H1 (cell line): Measurements from ENCODE around the gene PXDC1. TPM values are rescaled to one million over a fixed set of nuclear protein-coding genes. Genes with fewer than 3 reads are reported as not detected.
"Not testable (repeated sequence)": the region's sequence is repeated elsewhere in the genome, so short reads cannot be mapped to it uniquely, and the experiment has no call there.

Experiments used
- CTCF ChIA-PET: fragments of 300-600 bp; sonication (Branson Sonifier 250); formaldehyde crosslinking; loops from one replicate; lab custom pipeline; 2021; ENCODE audit not compliant: partially characterized antibody; lab: Charles Lee
- POLR2A ChIA-PET: fragments of 300-600 bp; sonication (Branson Sonifier 250); formaldehyde crosslinking; loops from one replicate; lab custom pipeline; 2021; ENCODE audit warnings: inconsistent platforms; ENCODE audit not compliant: partially characterized antibody; lab: Charles Lee
- DNase-seq, 2 experiments: peaks; one replicate each; pipeline versions ENCODE4 v3.0.0 to v3.0.0-alpha.2; 2010 to 2022; ENCODE audit warnings: low spot score in 2 of 2, low read depth in 1 of 2, mixed read lengths in 1 of 2
- FAIRE-seq: peaks from 2 replicates; lab custom pipeline; 2011; peaks lifted over from hg19 to GRCh38; lab: Jason Lieb, UNC
- H2AFZ ChIP-seq: 2 replicates; pipeline ENCODE4 v1.8.1; 2012; ENCODE audit warnings: low read length, inconsistent platforms
- H2AK5ac ChIP-seq: 2 replicates; pipeline ENCODE4 v1.6.1; 2013; ENCODE audit warnings: low read depth, low read length
- H2BK120ac ChIP-seq: replicated peaks from 2 replicates; pipeline ENCODE3; 2013; ENCODE audit warnings: low read depth, low read length, inconsistent platforms
- H2BK12ac ChIP-seq: 2 replicates; pipeline ENCODE4 v1.6.1; 2013; ENCODE audit warnings: low read depth, low read length
- H2BK15ac ChIP-seq: 2 replicates; pipeline ENCODE4 v1.6.1; 2013; ENCODE audit warnings: low read length
- H2BK20ac ChIP-seq: 2 replicates; pipeline ENCODE4 v1.6.1; 2013; ENCODE audit warnings: low read length
- H2BK5ac ChIP-seq: 2 replicates; pipeline ENCODE4 v1.6.1; 2013; ENCODE audit warnings: low read depth, low read length
- H3K14ac ChIP-seq: 2 replicates; pipeline ENCODE4 v1.6.1; 2013; ENCODE audit warnings: inconsistent platforms; ENCODE audit not compliant: insufficient read length
- H3K18ac ChIP-seq: 2 replicates; pipeline ENCODE4 v1.6.1; 2013; ENCODE audit warnings: low read length; ENCODE audit errors: extremely low read depth
- H3K23ac ChIP-seq: 2 replicates; pipeline ENCODE4 v1.6.1; 2013; ENCODE audit warnings: inconsistent platforms; ENCODE audit not compliant: insufficient read length
- H3K23me2 ChIP-seq: 2 replicates; pipeline ENCODE4 v1.6.1; 2013; ENCODE audit warnings: low read depth, low read length
- H3K27ac ChIP-seq: 2 replicates; pipeline ENCODE4 v1.6.1; 2011; ENCODE audit warnings: low read depth, low read length, inconsistent platforms
- H3K27me3 ChIP-seq, 4 experiments: replicated peaks in 1 of 4; 1 replicate in 1 of 4; 2 replicates in 3 of 4; pipeline versions ENCODE4 v1.6.1 to v1.8.1; 2011 to 2013; ENCODE audit warnings: low read length in 3 of 4, mild to moderate bottlenecking in 3 of 4, inconsistent platforms in 2 of 4, mixed read lengths in 2 of 4, moderate library complexity in 1 of 4; ENCODE audit not compliant: control insufficient read depth in 3 of 4, insufficient read depth in 3 of 4; ENCODE audit errors: extremely low read depth in 1 of 4
- H3K36me3 ChIP-seq, 4 experiments: 2 replicates each; pipeline versions ENCODE4 v1.6.1 to v1.8.1; 2011 to 2013; ENCODE audit warnings: mild to moderate bottlenecking in 4 of 4, low read length in 3 of 4, moderate library complexity in 2 of 4, control low read depth in 1 of 4, inconsistent platforms in 1 of 4; ENCODE audit not compliant: insufficient read depth in 4 of 4, control insufficient read depth in 2 of 4
- H3K4ac ChIP-seq: replicated peaks from 2 replicates; pipeline ENCODE3; 2013; ENCODE audit warnings: low read length, low read depth, mixed read lengths, inconsistent platforms; ENCODE audit not compliant: insufficient read length
- H3K4me1 ChIP-seq, 4 experiments: replicated peaks in 1 of 4; 1 replicate in 1 of 4; 2 replicates in 3 of 4; pipeline versions ENCODE4 v1.6.1 to v1.8.1; 2011 to 2013; ENCODE audit warnings: low read length in 3 of 4, inconsistent platforms in 2 of 4, mixed read lengths in 1 of 4; ENCODE audit not compliant: insufficient read depth in 4 of 4, control insufficient read depth in 3 of 4
- H3K4me2 ChIP-seq, 2 experiments: 2 replicates each; pipeline versions ENCODE4 v1.6.1 to v1.8.1; 2011 to 2013; ENCODE audit warnings: low read depth in 2 of 2, low read length in 2 of 2, control low read depth in 1 of 2, inconsistent platforms in 1 of 2, mild to moderate bottlenecking in 1 of 2; ENCODE audit not compliant: insufficient read depth in 1 of 2
- H3K4me3 ChIP-seq, 4 experiments: fragments of 200-600, 300-600 bp in 1 of 4; sonication (generic), shearing (Covaris generic), sonication (Bioruptor Twin) in 1 of 4; 2 replicates each; pipeline versions ENCODE4 v1.5.1 to v1.8.1; 2011 to 2016; ENCODE audit warnings: low read length in 4 of 4, low read depth in 3 of 4, control low read depth in 2 of 4, inconsistent platforms in 2 of 4, mild to moderate bottlenecking in 2 of 4, mixed read lengths in 1 of 4, moderate library complexity in 1 of 4; ENCODE audit not compliant: insufficient read depth in 2 of 4; ENCODE audit errors: extremely low read depth in 1 of 4
- H3K56ac ChIP-seq: replicated peaks from 2 replicates; pipeline ENCODE3; 2013; ENCODE audit warnings: low read depth, mild to moderate bottlenecking, mixed read lengths, low read length, inconsistent platforms; ENCODE audit not compliant: insufficient read length
- H3K79me1 ChIP-seq: 2 replicates; pipeline ENCODE4 v1.6.1; 2013; ENCODE audit warnings: low read depth, low read length, control low read depth
- H3K79me2 ChIP-seq, 2 experiments: 2 replicates each; pipeline versions ENCODE4 v1.6.1 to v1.8.1; 2012 to 2013; ENCODE audit warnings: low read length in 2 of 2, mild to moderate bottlenecking in 2 of 2, inconsistent platforms in 1 of 2; ENCODE audit not compliant: insufficient read depth in 2 of 2, control insufficient read depth in 1 of 2
- H3K9ac ChIP-seq, 4 experiments: replicated peaks in 1 of 4; 1 replicate in 1 of 4; 2 replicates in 3 of 4; pipeline versions ENCODE4 v1.6.1 to v1.8.1; 2011 to 2013; ENCODE audit warnings: low read depth in 3 of 4, low read length in 3 of 4, control low read depth in 2 of 4, mild to moderate bottlenecking in 2 of 4, moderate library complexity in 2 of 4, inconsistent platforms in 1 of 4; ENCODE audit errors: extremely low read depth in 1 of 4
- H3K9me3 ChIP-seq, 2 experiments: 2 replicates each; pipeline versions ENCODE4 v1.6.1 to v1.8.1; 2012 to 2013; ENCODE audit warnings: mild to moderate bottlenecking in 2 of 2, moderate library complexity in 2 of 2, control low read depth in 1 of 2, inconsistent platforms in 1 of 2, low read depth in 1 of 2, low read length in 1 of 2, mixed read lengths in 1 of 2; ENCODE audit not compliant: insufficient read depth in 2 of 2
- H4K20me1 ChIP-seq, 2 experiments: replicated peaks in 1 of 2; 2 replicates each; pipeline versions ENCODE3 to v1.8.1; 2011 to 2013; ENCODE audit warnings: inconsistent platforms in 2 of 2, low read length in 2 of 2, mild to moderate bottlenecking in 1 of 2; ENCODE audit not compliant: insufficient read depth in 2 of 2, control insufficient read depth in 1 of 2
- H4K5ac ChIP-seq: 2 replicates; pipeline ENCODE4 v1.6.1; 2013; ENCODE audit warnings: low read length, low read depth, mixed read lengths, inconsistent platforms; ENCODE audit not compliant: insufficient read length
- H4K8ac ChIP-seq: 2 replicates; pipeline ENCODE4 v1.8.0; 2013; ENCODE audit warnings: mild to moderate bottlenecking, moderate library complexity, low read length, inconsistent platforms; ENCODE audit not compliant: insufficient read depth; ENCODE audit errors: extremely low read depth
- H4K91ac ChIP-seq: replicated peaks from 2 replicates; pipeline ENCODE3; 2013; ENCODE audit warnings: low read length, mixed read lengths, inconsistent platforms; ENCODE audit not compliant: insufficient read length
- WGBS, 2 experiments: shearing (Covaris generic) in 1 of 2; methylation state at CpG; one replicate each; pipeline versions ENCODE4 v1.1.6 to v1.1.7; 2013 to 2015; ENCODE audit warnings: low lambda C conversion rate in 2 of 2, mixed read lengths in 2 of 2, inconsistent platforms in 1 of 2, low coverage in 1 of 2, missing lambda C conversion rate in 1 of 2; ENCODE audit not compliant: insufficient replicate concordance in 2 of 2, insufficient coverage in 1 of 2, insufficient read length in 1 of 2; ENCODE audit errors: extremely low coverage in 1 of 2, missing lambda C conversion rate in 1 of 2; 5-methylcytosine and 5-hydroxymethylcytosine counted together
- polyA plus RNA-seq, 7 experiments: library from polyadenylated mRNA; depleted of rRNA in 3 of 7; stranded (reverse) in 5 of 7; unstranded in 2 of 7; fragments of >200 nt in 5 of 7; fragments of 200-250 nt in 2 of 7; gene quantifications; 1 replicate in 5 of 7; 2 replicates in 1 of 7; 4 replicates in 1 of 7; pipeline versions ENCODE4 v1.2.1 to v1.2.3, GENCODE V29; 2011 to 2013; ENCODE audit warnings: missing spikeins in 2 of 7, mixed read lengths in 2 of 7
- total RNA-seq: library from RNA; stranded (reverse); fragmentation: NEBNext Ultra II Directional; extraction: Animal tissue kit (Norgen Biotek cat#: 25700); gene quantifications from 2 replicates; pipeline ENCODE4 v1.2.1, GENCODE V29; 2021

Gene PXDC1
- total and polyA plus RNA-seq, 2 of the 8 experiments (the other 6 are each of a cell fraction or from before 2014, with no cell fraction given): 1.7 to 2.0 TPM

DNA sequence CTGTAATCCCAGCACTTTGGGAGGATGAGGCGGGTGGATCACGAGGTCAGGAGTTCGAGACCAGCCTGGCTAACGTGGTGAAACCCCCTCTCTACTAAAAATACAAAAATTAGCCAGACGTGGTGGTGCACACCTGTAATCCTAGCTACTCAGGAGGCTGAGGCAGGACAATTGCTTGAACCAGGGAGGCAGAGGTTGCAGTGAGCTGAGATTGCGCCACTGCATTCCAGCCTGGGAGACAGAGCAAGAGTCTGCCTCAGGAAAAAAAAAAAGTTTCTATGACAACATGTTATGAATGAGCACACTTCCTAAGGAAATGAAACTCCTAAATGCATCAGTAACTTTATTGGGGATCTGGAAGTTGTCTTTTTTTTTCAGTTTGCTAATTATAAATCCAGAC, 16.0 kb upstream of the PXDC1 start:
- H4K8ac ChIP-seq, H3K79me1 ChIP-seq, H3K9me3 ChIP-seq, H2BK120ac ChIP-seq, H3K27ac ChIP-seq, H3K27me3 ChIP-seq, H3K56ac ChIP-seq, H2AK5ac ChIP-seq, H3K4me3 ChIP-seq, H3K23me2 ChIP-seq, DNase-seq, H3K14ac ChIP-seq, H3K4ac ChIP-seq, H2BK15ac ChIP-seq, H3K79me2 ChIP-seq, H3K23ac ChIP-seq, H3K4me2 ChIP-seq, H4K5ac ChIP-seq, FAIRE-seq, H2AFZ ChIP-seq, H2BK12ac ChIP-seq, POLR2A ChIA-PET, H4K20me1 ChIP-seq, H2BK20ac ChIP-seq, H4K91ac ChIP-seq, H2BK5ac ChIP-seq, H3K4me1 ChIP-seq, H3K18ac ChIP-seq, H3K36me3 ChIP-seq, H3K9ac ChIP-seq: not testable (repeated sequence)
- CTCF ChIA-PET: interaction anchor here (1.0 kb wide), 1 partner anchor 82 kb away, joined by 3 read pairs; no protein-coding TSS in a partner anchor
- WGBS, 2 experiments: 95% methylated on average over 6 of the region's 6 CpGs; no CpG with 5 or more reads in 1 of the 2 experiments
